A549 (cell line): Measurements from ENCODE around the gene SLC25A19. TPM values are rescaled to one million over a fixed set of nuclear protein-coding genes. Genes with fewer than 3 reads are reported as not detected.

Experiments used
- CEBPB ChIP-seq, 2 experiments: fragments of >200 bp in 1 of 2; sonication (Bioruptor Twin) in 1 of 2; formaldehyde crosslinking in 1 of 2; IDR thresholded peaks; 2 replicates each; pipeline ENCODE4 v1.6.1; 2012 to 2016
- CHD2 ChIP-seq: fragments of 150-350 bp; IDR thresholded peaks from 2 replicates; pipeline ENCODE4 v1.6.1; 2014; ENCODE audit warnings: low read length; ENCODE audit not compliant: partially characterized antibody
- CHD4 ChIP-seq: fragments of 200-600 bp; sonication (generic); IDR thresholded peaks from 2 replicates; pipeline ENCODE4 v1.6.1; 2016; ENCODE audit warnings: antibody characterized with exemption, mild to moderate bottlenecking, borderline replicate concordance
- EHF ChIP-seq: fragments of 250-450 bp; sonication (Bioruptor Pico); IDR thresholded peaks from 2 replicates; pipeline ENCODE4 v1.5.0; 2020; ENCODE audit warnings: mild to moderate bottlenecking
- ESRRA ChIP-seq: fragments of 150-350 bp; IDR thresholded peaks from 2 replicates; pipeline ENCODE4 v1.6.1; 2014; ENCODE audit warnings: mild to moderate bottlenecking, low read length, borderline replicate concordance
- FOSB ChIP-seq: fragments of 250-450 bp; sonication (Bioruptor Pico); IDR thresholded peaks from 2 replicates; pipeline ENCODE4 v1.5.0; 2020; ENCODE audit warnings: mild to moderate bottlenecking, moderate library complexity
- FOSL2 ChIP-seq, 2 experiments: fragments of 450-650 bp in 1 of 2; fragments of >200 bp in 1 of 2; sonication (Bioruptor Twin) in 1 of 2; formaldehyde crosslinking; IDR thresholded peaks; 2 replicates each; pipeline versions ENCODE4 v1.5.0 to v1.6.1; 2016 to 2020; ENCODE audit warnings: mild to moderate bottlenecking in 1 of 2, moderate library complexity in 1 of 2
- FOXS1 ChIP-seq: fragments of 250-450 bp; sonication (Bioruptor Pico); IDR thresholded peaks from 2 replicates; pipeline ENCODE4 v1.5.0; 2020; ENCODE audit warnings: mild to moderate bottlenecking, moderate library complexity
- HDAC2 ChIP-seq: fragments of 200-600 bp; sonication (generic); IDR thresholded peaks from 2 replicates; pipeline ENCODE4 v1.6.1; 2016
- HEYL ChIP-seq: fragments of 250-450 bp; sonication (Bioruptor Pico); IDR thresholded peaks from 2 replicates; pipeline ENCODE4 v1.8.0; 2021; ENCODE audit warnings: mild to moderate bottlenecking, moderate library complexity
- HOXA7 ChIP-seq: fragments of 250-450 bp; sonication (Bioruptor Pico); IDR thresholded peaks from 2 replicates; pipeline ENCODE4 v1.5.0; 2020; ENCODE audit warnings: mild to moderate bottlenecking, moderate library complexity
- JUNB ChIP-seq: fragments of >200 bp; sonication (Bioruptor Twin); formaldehyde crosslinking; IDR thresholded peaks from 2 replicates; pipeline ENCODE4 v1.6.1; 2016
- KDM1A ChIP-seq: fragments of 200-600 bp; sonication (generic); IDR thresholded peaks from 2 replicates; pipeline ENCODE4 v1.6.1; 2016; ENCODE audit warnings: low read depth, mild to moderate bottlenecking
- KDM5A ChIP-seq: fragments of 200-600 bp; sonication (generic); IDR thresholded peaks from 2 replicates; pipeline ENCODE4 v1.6.1; 2016; ENCODE audit warnings: antibody characterized with exemption, mild to moderate bottlenecking
- MAFK ChIP-seq: fragments of 450-650 bp; IDR thresholded peaks from 2 replicates; pipeline ENCODE4 v1.6.1; 2014; ENCODE audit not compliant: partially characterized antibody
- MAZ ChIP-seq: fragments of 150-350 bp; IDR thresholded peaks from 2 replicates; pipeline ENCODE4 v1.6.1; 2014; ENCODE audit warnings: antibody characterized with exemption, low read depth, low read length, borderline replicate concordance
- MYC ChIP-seq: IDR thresholded peaks from 2 replicates; pipeline ENCODE4 v1.6.1; 2012; ENCODE audit warnings: mild to moderate bottlenecking, inconsistent platforms, low read length, improper control_type of control experiment, borderline replicate concordance
- NFE2L2 ChIP-seq: fragments of 150-350 bp; conservative IDR thresholded peaks from 2 replicates; pipeline ENCODE4 v1.6.1; 2014; ENCODE audit warnings: low read length
- POLR2A ChIP-seq: IDR thresholded peaks from 2 replicates; pipeline ENCODE4 v1.6.1; 2012; ENCODE audit warnings: mild to moderate bottlenecking, low read length
- POLR2AphosphoS2 ChIP-seq: conservative IDR thresholded peaks from 2 replicates; pipeline ENCODE4 v1.6.1; 2012; ENCODE audit warnings: low read length, improper control_type of control experiment, inconsistent platforms
- RAD21 ChIP-seq, 2 experiments: fragments of >200 bp in 1 of 2; sonication (Bioruptor Twin) in 1 of 2; formaldehyde crosslinking in 1 of 2; IDR thresholded peaks in 1 of 2; conservative IDR thresholded peaks in 1 of 2; 2 replicates in 1 of 2; 3 replicates in 1 of 2; pipeline ENCODE4 v1.6.1; 2012 to 2018; ENCODE audit warnings: inconsistent platforms in 1 of 2
- RARB ChIP-seq: fragments of 250-450 bp; sonication (Bioruptor Pico); IDR thresholded peaks from 2 replicates; pipeline ENCODE4 v1.8.0; 2021; ENCODE audit warnings: mild to moderate bottlenecking, moderate library complexity
- RFX5 ChIP-seq: fragments of 450-650 bp; IDR thresholded peaks from 2 replicates; pipeline ENCODE4 v1.7.1; 2014; ENCODE audit warnings: antibody characterized with exemption, mild to moderate bottlenecking, moderate library complexity
- RNF2 ChIP-seq: fragments of 200-600 bp; sonication (generic); IDR thresholded peaks from 2 replicates; pipeline ENCODE4 v1.6.1; 2016; ENCODE audit warnings: low read depth, mild to moderate bottlenecking, antibody characterized with exemption, moderate library complexity, borderline replicate concordance
- ZC3H11A ChIP-seq: fragments of 450-650 bp; IDR thresholded peaks from 2 replicates; pipeline ENCODE4 v1.6.1; 2014; ENCODE audit warnings: antibody characterized with exemption, mild to moderate bottlenecking
- ZFP36 ChIP-seq: fragments of 450-650 bp; IDR thresholded peaks from 2 replicates; pipeline ENCODE4 v1.6.1; 2014; ENCODE audit warnings: borderline replicate concordance; ENCODE audit not compliant: partially characterized antibody
- ZSCAN20 ChIP-seq: fragments of 250-450 bp; sonication (Bioruptor Pico); IDR thresholded peaks from 2 replicates; pipeline ENCODE4 v1.8.0; 2022; ENCODE audit warnings: mild to moderate bottlenecking, moderate library complexity
- polyA plus RNA-seq, 4 experiments: library from polyadenylated mRNA; depleted of rRNA in 3 of 4; stranded (reverse); fragments of >200 nt; fragmentation: RNase III in 1 of 4; extraction: RNeasy Plus Mini Kit Qiagen cat#74134 plus additional on column Dnase treatment in 1 of 4; gene quantifications; 2 replicates in 3 of 4; 3 replicates in 1 of 4; pipeline ENCODE4 v1.2.3, GENCODE V29; 2011 to 2017
- TF ChIP-seq, protein P1 (sequence below): fragments of 250-450 bp; sonication (Bioruptor Pico); IDR thresholded peaks from 2 replicates; pipeline ENCODE4 v1.5.0; 2020; ENCODE audit warnings: low read depth, mild to moderate bottlenecking, moderate library complexity
- TF ChIP-seq, protein P2 (sequence below): fragments of 150-350 bp; IDR thresholded peaks from 2 replicates; pipeline ENCODE4 v1.6.1; 2014; ENCODE audit warnings: low read depth, mild to moderate bottlenecking, low read length
- TF ChIP-seq, protein P3 (sequence below): fragments of 250-450 bp; sonication (Bioruptor Pico); IDR thresholded peaks from 2 replicates; pipeline ENCODE4 v1.5.0; 2021; ENCODE audit warnings: mild to moderate bottlenecking, moderate library complexity, borderline replicate concordance
- TF ChIP-seq, protein P4 (sequence below): fragments of >200 bp; sonication (Bioruptor Twin); formaldehyde crosslinking; IDR thresholded peaks from 3 replicates; pipeline ENCODE4 v1.6.1; 2016
- TF ChIP-seq, protein P5 (sequence below): fragments of 200-600 bp; sonication (generic); IDR thresholded peaks from 2 replicates; pipeline ENCODE4 v1.6.1; 2016; ENCODE audit warnings: antibody characterized with exemption, mild to moderate bottlenecking, moderate library complexity
- TF ChIP-seq, protein P6 (sequence below): IDR thresholded peaks from 2 replicates; pipeline ENCODE4 v1.6.1; 2012; ENCODE audit warnings: low read depth, borderline replicate concordance

The SLC25A19 gene
- polyA plus RNA-seq, 2 of the 4 experiments (the other 2 are of a cell fraction), result 14.9 to 15.3 TPM

DNA sequence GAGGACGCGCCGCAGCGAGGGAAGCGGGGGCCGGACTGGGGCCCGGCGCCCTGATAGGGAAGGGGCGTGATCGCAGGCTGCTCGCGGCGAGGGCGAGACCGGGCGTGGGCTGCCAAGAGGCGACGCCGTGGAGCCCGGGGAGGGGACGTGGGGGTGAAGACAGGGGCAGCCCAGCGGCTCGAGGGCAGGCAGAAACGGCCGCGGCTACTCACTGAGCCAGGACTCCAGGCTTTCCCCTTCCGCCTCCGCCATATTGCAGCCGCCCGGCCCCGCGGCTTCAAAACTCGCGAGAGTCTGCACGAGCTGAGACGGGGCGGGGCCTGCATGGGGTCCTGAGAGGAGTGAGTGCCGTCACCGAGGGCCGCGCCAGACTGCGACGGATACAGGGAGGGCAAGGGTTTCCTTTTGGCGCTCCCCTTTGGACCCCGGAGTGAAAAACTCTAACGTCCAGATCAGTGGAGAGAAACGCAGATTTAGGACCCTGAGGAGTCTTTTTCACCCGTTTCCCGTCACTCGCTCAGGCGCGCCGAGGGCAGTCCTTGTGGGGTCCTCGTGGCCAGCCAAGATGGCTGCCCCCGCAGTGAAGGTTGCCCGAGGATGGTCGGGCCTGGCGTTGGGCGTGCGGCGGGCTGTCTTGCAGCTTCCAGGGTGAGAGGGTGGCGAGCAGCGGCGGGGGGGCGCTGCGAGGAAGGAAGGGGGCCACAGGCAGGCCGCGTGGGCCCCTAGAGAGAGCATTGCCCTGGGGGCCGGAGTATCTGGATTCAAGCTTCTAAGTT, 27.7 kb downstream of the SLC25A19 start, which contains the start of the genes GGA3 and MRPS7 (continued):
- TF ChIP-seq, protein P1, sequence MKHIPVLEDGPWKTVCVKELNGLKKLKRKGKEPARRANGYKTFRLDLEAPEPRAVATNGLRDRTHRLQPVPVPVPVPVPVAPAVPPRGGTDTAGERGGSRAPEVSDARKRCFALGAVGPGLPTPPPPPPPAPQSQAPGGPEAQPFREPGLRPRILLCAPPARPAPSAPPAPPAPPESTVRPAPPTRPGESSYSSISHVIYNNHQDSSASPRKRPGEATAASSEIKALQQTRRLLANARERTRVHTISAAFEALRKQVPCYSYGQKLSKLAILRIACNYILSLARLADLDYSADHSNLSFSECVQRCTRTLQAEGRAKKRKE, result no peak
- TF ChIP-seq JUNB (no peak), KDM5A (peak; percentile 96), NFE2L2 (no peak), HEYL (no peak), ZSCAN20 (CRISPR knock-in tag) (no peak), CHD4 (no peak), CHD2 (peak; percentile 96), HOXA7 (CRISPR knock-in tag) (no peak), RAD21 (conservative IDR thresholded peaks at IDR 0.05 in 1 of 2, IDR thresholded peaks at IDR 0.05 in 1 of 2) (no peak), ZC3H11A (no peak), RFX5 (peak; percentile 51; the same call in 1 of the 2 replicates), MYC (peak; percentile 93), ESRRA (no peak), FOSB (CRISPR knock-in tag) (0 out of 2 replicates have a peak, but pooled peaks have one; percentile 40), POLR2A (peak; percentile 91), POLR2AphosphoS2 (no peak), ZFP36 (peak; percentile 13), RNF2 (no peak), CEBPB (IDR thresholded peaks at IDR 0.05) (no peak), RARB (CRISPR knock-in tag) (no peak), KDM1A (no peak), MAZ (no peak), FOXS1 (CRISPR knock-in tag) (no peak; the same call in 1 of the 2 replicates), MAFK (no peak), HDAC2 (peak; percentile 84; the same call in 1 of the 2 replicates), FOSL2 (IDR thresholded peaks at IDR 0.05) (no peak), FOSL2 (CRISPR knock-in tag; IDR thresholded peaks at IDR 0.05) (no peak; the same call in 1 of the 2 replicates), EHF (CRISPR knock-in tag) (no peak)
- TF ChIP-seq, protein P2, sequence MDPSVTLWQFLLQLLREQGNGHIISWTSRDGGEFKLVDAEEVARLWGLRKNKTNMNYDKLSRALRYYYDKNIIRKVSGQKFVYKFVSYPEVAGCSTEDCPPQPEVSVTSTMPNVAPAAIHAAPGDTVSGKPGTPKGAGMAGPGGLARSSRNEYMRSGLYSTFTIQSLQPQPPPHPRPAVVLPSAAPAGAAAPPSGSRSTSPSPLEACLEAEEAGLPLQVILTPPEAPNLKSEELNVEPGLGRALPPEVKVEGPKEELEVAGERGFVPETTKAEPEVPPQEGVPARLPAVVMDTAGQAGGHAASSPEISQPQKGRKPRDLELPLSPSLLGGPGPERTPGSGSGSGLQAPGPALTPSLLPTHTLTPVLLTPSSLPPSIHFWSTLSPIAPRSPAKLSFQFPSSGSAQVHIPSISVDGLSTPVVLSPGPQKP, result no peak
- TF ChIP-seq, protein P3, sequence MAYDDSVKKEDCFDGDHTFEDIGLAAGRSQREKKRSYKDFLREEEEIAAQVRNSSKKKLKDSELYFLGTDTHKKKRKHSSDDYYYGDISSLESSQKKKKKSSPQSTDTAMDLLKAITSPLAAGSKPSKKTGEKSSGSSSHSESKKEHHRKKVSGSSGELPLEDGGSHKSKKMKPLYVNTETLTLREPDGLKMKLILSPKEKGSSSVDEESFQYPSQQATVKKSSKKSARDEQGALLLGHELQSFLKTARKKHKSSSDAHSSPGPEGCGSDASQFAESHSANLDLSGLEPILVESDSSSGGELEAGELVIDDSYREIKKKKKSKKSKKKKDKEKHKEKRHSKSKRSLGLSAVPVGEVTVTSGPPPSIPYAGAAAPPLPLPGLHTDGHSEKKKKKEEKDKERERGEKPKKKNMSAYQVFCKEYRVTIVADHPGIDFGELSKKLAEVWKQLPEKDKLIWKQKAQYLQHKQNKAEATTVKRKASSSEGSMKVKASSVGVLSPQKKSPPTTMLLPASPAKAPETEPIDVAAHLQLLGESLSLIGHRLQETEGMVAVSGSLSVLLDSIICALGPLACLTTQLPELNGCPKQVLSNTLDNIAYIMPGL (CRISPR knock-in tag), result no peak; the same call in 1 of the 2 replicates
- TF ChIP-seq, protein P4, sequence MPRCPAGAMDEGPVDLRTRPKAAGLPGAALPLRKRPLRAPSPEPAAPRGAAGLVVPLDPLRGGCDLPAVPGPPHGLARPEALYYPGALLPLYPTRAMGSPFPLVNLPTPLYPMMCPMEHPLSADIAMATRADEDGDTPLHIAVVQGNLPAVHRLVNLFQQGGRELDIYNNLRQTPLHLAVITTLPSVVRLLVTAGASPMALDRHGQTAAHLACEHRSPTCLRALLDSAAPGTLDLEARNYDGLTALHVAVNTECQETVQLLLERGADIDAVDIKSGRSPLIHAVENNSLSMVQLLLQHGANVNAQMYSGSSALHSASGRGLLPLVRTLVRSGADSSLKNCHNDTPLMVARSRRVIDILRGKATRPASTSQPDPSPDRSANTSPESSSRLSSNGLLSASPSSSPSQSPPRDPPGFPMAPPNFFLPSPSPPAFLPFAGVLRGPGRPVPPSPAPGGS, result peak; percentile 72; the same call in 2 of the 3 replicates
- TF ChIP-seq, protein P5, sequence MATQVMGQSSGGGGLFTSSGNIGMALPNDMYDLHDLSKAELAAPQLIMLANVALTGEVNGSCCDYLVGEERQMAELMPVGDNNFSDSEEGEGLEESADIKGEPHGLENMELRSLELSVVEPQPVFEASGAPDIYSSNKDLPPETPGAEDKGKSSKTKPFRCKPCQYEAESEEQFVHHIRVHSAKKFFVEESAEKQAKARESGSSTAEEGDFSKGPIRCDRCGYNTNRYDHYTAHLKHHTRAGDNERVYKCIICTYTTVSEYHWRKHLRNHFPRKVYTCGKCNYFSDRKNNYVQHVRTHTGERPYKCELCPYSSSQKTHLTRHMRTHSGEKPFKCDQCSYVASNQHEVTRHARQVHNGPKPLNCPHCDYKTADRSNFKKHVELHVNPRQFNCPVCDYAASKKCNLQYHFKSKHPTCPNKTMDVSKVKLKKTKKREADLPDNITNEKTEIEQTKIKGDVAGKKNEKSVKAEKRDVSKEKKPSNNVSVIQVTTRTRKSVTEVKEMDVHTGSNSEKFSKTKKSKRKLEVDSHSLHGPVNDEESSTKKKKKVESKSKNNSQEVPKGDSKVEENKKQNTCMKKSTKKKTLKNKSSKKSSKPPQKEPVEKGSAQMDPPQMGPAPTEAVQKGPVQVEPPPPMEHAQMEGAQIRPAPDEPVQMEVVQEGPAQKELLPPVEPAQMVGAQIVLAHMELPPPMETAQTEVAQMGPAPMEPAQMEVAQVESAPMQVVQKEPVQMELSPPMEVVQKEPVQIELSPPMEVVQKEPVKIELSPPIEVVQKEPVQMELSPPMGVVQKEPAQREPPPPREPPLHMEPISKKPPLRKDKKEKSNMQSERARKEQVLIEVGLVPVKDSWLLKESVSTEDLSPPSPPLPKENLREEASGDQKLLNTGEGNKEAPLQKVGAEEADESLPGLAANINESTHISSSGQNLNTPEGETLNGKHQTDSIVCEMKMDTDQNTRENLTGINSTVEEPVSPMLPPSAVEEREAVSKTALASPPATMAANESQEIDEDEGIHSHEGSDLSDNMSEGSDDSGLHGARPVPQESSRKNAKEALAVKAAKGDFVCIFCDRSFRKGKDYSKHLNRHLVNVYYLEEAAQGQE, result peak; percentile 96
- TF ChIP-seq, protein P6, sequence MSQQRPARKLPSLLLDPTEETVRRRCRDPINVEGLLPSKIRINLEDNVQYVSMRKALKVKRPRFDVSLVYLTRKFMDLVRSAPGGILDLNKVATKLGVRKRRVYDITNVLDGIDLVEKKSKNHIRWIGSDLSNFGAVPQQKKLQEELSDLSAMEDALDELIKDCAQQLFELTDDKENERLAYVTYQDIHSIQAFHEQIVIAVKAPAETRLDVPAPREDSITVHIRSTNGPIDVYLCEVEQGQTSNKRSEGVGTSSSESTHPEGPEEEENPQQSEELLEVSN, result 0 out of 2 replicates have a peak, but pooled peaks have one; percentile 31
